GM18909 (cell line): ENCODE measurements around the gene LRP1-AS.

ENCODE experiments used
- ATAC-seq: cut with Tn5 transposase; IDR thresholded peaks from one replicate; pipeline ENCODE4 v1.9.1; 2021; ENCODE audit warnings: mild to moderate bottlenecking; ENCODE audit not compliant: unreplicated experiment, poor library complexity

The LRP1-AS gene

DNA sequence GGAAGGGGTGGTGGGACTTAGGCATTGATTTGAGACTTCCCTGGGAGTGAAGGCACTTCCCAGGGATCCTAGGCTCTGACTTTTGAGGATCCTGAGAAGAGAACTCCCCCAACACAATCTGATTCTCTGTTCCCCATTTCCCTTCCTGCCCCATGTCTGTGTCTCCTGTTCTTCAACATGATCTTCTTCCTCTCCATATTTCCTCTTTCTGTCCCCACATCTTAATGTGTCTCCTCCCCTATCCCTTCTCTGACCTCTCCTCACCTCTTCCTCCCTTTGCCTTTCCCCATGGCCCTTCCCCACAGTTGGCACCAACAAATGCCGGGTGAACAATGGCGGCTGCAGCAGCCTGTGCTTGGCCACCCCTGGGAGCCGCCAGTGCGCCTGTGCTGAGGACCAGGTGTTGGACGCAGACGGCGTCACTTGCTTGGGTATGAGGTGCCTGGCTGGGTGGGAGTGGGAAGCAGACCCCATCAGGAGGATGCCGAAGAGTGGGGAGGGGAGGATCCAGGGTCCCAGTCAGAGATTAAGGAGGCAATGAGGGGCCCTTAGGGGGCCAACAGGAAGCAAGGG is 15.2 kb upstream of the LRP1-AS start:
- ATAC-seq, result no peak

DNA sequence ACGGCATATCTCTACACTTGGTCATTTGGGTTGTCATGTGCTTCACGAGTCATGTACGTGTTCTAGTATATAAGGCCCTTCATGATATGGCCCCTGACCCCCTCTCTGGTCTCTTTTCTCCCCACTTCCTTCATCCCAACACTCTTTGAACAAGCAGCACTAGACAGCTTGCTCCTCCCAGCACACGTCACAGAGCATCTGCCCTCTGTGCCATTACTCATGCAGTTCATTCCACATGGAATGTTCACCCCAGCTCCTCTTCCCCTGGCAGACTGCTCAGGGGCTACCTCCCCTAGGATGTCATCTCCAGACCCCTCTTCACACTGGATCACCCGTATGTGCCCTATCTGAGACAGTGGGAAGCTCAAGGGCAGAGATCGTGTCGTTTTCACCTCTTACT is 14.1 kb upstream of the LRP1-AS start:
- no peak for ATAC-seq

DNA sequence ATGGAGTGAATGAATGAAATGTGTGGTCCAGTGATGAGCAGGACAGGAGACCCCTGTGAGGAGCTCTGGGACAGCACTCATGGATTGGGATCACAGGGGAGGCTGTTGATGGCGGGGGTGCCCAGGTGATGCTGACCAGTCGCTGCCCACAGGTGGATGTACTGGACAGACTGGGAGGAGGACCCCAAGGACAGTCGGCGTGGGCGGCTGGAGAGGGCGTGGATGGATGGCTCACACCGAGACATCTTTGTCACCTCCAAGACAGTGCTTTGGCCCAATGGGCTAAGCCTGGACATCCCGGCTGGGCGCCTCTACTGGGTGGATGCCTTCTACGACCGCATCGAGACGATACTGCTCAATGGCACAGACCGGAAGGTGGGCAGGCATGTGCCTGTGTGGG is 13.3 kb upstream of the LRP1-AS start:
- no peak for ATAC-seq

DNA sequence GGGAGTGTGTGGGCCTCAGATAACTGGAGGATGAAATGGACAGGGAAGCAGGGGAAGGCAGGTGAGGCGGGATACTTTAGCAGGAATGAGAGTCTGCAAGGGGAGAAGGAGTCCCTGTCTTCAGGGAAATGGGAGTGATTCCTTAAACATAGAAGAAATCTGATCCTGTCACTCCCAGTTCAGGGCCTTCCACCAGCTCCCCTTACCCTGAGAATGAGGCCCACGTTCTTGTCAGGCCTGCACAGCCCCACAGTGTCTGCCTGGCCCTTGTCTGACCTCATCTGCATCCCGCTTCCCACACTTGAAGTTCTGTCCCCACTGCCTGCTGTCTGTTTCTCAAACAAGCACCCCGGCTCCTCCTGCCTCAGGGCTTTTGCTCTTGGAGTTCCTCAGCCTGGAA is 12.6 kb upstream of the LRP1-AS start:
- no peak for ATAC-seq

DNA sequence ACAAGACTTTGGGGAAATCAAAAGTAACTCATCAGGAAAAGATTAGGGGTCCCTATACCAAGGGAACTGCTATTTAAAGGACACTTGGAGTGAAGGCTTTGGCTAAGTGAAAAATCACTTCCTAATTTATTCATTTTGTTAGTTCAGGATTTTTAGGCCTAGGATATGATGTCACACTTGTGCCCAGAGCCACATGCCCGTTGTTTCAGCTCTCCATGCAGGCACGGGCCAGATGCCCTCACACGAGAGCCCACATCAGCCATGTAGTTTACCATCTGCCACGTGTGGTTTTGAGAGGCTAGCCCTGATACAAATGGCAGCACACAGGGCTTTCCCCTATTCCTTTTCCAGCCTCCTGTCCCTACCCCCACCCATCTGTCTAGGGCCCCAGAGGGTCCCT is 11.9 kb upstream of the LRP1-AS start:
- no peak for ATAC-seq

DNA sequence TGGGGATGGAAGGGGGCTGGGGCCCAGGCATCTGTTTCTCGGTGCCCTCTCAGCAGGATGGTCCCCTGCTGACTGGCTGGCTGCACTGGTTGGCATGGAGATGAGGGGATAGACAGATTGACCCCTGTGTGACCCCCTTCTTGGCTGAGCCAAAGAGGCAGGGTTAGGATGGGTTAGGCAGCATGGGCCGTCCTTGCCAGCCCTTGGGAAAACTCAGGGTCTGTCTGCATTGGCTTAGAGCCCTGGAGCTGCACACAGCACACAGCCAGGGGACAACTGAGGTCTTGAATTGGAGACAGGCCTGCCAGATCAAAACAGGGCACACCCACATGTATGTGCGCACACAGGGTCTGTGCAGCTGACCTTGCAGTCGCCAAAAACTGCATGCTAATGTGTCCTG is 11.2 kb upstream of the LRP1-AS start:
- ATAC-seq, result no peak

DNA sequence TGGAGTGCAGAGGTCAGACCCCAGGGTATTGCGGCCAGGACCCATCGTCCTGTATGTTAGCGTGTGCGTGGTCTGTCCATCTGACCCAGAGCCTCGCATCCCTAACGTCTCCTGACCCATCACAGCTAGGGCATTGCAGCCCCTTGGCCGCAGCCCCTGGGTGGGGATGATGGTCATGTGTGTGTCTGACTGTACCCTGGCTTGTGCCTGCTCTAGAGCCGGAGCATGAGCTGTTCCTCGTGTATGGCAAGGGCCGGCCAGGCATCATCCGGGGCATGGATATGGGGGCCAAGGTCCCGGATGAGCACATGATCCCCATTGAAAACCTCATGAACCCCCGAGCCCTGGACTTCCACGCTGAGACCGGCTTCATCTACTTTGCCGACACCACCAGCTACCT is 10.8 kb upstream of the LRP1-AS start:
- no peak for ATAC-seq

DNA sequence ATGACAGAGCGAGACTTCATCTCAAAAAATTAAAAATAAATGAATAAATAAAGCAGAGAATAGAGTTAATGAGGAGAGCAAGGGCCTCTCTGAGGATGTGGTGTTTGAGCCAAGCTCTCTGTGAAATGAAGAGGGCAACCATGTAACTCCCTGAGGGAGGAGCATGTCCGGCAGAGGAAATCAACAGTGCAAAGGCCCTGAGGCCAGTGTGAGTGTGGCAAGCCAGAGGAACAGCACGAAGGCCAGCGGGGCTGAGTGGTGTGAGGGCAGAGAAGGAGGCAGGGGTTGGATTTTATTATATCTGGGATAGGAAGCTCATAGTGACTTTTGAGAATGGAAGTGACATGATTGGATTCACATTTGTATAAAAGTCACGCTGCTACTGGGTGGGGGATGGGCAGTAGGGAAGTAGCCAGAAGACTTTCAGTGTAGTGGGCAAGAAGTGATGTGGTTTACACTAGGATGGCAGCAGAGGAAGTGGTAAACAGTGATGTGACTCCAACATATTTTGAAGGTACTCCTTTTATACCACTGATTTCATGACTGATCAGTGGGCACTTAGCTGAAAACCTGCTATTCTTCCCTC is 10.3 kb upstream of the LRP1-AS start:
- ATAC-seq, result no peak

DNA sequence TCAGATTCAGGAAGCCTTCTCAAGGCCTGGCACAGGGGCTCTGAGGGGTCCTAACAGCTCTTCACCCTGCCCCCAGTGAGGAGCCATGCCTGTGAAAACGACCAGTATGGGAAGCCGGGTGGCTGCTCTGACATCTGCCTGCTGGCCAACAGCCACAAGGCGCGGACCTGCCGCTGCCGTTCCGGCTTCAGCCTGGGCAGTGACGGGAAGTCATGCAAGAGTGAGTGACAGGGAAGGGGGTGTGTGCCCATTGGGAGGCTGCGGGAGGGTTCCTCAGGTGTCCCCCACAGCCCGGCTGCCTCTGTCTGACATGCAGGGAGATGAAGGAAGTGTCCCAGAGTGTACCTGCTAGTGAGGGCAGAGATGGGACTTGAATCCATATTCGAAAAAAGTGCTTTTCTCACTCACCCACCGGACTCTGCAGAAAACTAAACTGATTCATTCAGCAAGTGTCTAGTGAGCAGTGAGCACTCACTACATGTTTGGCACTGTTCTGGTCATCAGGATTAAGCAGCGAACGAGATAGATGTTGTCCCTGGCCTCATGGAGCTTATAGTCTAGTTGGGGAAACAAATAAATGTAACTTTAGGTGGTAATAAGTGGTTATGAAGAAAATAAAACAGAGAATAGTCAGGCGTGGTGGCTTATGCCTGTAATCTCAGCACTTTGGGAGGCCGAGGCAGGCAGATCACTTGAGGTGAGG is 9.4 kb upstream of the LRP1-AS start:
- ATAC-seq, result no peak

DNA sequence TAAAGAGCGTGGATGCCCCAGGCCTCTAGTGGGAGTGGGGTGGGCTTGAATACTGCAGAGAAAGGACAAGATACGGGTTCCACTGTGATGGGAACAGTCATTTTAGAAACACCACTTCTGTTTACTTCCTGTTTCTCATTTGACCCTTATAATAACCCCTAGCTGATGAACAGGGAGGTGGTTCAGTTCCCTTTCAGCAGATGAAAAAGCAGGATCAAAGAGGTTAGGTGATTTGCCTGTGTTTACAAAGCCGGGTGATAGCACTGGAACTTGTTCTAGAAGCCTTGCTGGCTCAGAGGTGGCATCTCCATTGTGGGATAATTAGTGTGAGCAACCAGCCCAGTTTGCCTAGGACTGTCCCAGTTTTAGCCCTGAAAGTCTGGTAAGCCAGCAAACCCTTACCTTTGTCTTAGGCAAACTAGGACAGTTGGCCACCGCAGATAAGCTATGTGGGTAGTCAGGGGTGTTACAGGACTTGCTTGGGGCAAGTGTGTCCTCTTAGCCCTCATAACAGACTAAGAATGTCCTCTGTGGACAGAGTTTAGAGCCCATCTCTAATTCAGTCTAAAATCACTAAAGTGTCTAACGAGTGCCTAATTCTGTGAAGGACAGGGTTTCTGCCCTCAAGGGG is 7.5 kb upstream of the LRP1-AS start:
- no peak for ATAC-seq

DNA sequence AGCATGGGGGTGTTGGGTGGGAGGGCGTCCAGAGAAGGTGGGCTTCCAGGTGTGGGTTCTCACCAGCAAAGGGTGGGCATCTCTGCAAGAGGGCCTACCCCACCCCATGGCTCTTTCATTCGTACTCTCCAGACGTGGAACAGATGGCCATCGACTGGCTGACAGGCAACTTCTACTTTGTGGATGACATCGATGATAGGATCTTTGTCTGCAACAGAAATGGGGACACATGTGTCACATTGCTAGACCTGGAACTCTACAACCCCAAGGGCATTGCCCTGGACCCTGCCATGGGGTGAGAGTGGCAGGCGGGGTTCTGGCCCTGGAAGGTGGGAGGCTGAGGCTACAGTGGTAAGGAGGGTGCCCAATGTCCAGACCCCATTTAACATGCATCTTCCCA is 6.7 kb upstream of the LRP1-AS start:
- no peak for ATAC-seq

DNA sequence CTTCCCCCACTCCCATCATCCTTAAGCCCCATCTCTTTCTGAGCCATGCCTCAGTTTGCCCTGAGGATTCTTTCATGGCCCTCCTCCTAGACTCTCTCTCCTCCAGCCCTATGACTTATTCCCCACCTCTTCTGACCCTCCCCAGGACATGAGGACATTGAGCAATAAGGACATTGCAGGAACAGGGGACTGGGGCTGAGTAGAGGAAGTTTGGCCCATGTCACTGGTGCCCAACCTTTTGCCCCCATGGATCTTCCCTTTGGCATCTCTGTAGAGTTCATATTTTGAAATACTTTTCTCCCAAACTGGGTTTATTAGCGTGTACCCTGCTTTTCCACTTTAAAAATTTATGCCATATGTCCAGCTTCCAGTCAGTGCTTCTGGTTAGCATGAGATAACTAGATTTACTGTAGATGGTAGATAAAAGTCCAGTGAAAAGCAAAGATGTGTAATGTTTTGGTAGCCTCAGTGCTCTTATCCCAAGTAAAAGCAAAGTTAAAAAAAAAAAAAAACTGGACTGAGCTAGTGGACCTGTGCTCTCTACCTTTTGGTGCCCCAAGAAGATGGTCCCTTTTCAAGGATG is 6.1 kb upstream of the LRP1-AS start:
- no peak for ATAC-seq

DNA sequence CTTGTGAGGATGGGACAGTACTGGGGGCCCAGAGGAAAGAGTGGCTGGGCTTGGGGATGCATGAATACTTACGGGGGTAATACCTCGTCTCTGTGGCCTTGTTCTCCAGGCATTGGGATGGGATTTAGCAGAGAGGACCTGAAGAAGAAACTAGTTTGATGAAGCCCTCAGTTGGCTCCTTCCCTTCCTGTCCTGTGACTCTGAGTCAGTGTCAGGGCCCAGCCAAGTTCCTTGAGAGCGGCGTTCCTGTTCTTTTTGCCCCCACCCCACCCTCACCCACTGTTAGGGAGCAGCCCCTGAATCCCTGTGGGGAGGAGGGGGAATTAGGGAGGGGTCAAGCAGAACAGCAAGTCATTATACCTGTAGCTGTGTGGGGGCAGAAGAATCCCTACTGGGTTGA is 5.2 kb upstream of the LRP1-AS start:
- no peak for ATAC-seq

DNA sequence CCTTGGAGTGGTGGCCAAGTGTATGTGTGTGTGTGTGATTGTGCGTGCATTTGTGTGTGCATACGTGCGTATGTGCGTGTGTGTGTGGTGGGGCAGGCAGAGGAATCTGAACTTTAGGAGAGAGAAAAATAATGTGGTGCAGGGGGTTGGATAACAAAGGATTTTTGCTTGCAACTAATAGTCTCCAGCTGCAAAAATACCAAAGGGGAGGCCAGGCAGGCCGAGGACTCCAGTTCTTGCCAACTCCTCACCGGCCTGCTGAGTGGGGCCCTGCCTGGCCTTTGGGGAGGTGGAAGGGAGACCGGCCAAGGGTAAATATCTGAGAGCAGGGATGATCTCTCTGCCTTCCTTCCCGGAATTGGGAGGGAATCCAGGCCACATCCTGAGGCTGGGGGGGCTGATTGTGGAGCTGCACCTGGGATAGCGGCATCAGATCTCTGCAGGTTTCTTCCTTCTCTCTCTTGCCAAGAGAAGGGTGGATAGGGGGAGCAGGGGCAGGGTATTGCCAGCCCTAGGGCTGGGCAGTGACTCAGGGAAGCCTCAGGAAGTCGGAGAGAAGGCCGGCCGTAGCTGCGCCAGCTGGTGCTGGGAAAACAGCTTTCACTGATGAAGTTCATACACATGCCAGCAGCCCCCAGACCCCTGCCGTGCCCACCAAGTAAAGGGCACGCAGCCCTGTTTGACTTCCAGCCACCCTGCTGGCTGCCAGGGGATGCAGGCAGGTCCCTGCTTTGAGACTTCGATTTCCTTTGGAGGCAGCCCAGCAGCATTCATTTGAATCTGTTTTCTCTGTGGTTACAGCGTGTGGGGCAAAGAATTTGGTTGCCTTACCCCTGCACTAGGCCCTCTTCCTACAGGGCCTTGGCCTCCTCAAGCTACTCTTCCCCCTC is 4.6 kb upstream of the LRP1-AS start:
- ATAC-seq, result no peak

DNA sequence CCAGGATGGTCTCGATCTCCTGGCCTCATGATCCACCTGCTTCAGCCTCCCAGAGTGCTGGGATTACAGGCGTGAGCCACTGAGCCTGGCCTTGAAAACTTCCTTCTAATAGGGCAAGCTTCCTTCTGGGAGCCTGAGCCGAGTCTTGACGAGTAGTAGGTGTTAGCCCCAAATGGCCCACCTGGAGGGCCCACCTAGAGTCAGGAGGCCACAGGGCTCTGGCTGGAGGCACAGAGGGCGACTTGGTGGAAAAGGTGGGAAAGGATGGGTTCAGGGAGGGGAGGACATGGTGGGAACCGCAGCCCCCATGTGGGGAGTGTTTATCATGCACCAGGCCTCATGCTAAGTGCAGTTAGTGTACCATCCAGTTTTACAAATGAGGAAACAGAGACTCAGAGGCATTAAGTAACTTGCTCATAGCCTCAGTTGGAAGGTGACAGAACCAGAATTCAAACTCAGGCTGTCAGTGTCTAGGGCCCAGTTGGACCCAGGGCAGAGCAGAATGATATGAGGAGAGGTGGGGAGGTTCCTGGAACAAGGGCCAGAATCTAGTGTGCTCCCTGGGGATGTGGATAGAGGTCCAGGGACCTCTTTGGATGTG is 3.1 kb upstream of the LRP1-AS start:
- ATAC-seq, result no peak

DNA sequence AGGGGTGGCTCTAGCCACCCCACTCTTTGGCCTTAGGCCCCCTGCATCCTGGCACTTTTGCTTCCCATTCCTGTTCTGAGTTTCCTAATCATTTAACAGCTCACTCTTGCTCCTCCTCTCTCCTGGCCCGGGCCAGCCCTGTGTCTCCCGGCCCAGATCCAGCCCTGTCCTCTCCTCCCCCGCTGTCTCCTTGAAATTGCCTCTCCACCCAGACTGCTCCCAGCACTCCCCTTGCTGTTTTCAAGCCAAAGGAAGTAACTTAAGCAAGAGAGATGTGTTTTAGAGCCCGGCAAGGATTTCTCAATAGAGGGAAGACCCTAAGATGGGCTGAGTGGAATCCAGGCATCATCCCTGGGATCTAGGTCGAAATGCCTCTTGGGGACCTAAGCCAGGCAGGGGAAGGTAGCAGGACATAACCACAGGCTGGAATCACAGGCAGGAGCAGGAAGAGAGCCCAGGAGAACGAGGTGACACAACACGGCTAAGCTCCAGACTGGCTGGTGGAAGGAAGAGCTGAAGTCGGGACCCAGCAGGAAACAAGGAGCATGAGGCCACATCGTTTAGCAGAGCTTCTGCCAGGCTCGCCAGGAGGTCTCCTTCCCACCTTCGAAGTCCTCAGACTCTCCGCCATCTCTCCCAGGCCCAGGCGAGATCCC is 2.0 kb upstream of the LRP1-AS start:
- ATAC-seq, result no peak

DNA sequence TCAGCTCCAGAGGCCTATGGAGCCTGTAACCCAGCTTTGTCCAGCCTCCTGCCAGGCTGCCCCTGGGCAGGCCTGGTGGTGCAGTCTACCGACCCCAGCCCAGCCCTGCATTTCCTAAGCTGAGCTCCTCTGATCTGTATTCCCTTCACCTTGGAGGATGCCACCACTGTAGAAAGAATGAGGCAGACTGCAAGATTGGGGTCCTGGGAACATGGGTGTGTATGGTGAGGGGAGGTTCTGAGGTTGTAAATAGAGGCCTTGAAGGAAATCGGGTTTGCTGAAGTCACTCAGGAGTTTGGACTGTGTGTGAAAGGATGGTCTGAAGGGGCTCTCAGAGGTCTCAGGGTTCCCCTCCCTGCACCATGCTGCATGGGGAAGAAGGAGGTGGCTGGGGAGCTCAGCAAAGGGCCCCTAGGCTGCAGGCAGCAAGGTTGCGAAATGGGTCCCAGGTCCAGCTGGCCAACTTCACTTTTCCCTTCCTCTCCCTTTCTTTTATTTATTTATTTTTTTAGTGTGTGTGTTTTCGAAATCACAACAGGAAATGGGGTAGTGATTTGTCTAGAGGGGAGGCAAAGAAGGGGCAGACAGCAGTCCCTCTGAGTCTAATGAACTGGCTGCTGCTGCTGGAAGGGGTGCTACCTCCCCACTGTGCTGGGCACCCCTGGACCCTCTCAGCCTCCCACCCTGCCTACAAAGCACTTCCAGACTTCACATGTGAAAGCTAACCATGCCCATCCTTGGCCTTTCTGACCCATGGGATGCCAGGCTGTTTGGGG is 1.2 kb upstream of the LRP1-AS start:
- no peak for ATAC-seq

DNA sequence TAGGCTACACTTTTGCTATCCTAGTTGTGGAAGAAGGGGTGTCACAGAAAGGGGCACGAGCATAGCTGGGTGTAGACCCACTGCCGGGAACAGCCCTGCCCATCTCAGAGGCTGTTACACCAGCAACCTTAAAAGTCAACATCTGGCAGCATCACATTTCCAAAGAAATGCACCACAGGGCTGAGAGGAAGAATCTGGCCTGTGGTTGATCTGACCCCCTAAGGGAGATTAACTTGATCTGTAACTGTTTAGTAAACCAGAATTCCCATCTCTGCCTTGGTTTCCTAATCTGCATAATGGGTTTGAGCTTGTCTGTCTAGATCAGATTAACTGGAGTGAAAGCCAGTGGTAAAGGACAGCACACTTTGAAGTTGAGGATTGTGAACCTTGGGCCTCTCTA is 1.3 kb downstream of the LRP1-AS start:
- ATAC-seq, result no peak
